GM10266 (cell line): ENCODE results near the gene RNF126.
A peak's percentile ranks its signal among the peaks of the same experiment; 100 is the strongest.

Experiments
- DNase-seq: peaks from one replicate; pipeline ENCODE4 v3.0.0; 2012; ENCODE audit errors: extremely low spot score
- CTCF ChIP-seq: IDR thresholded peaks from 2 replicates; pipeline ENCODE4 v1.5.1; 2012; ENCODE audit warnings: mild to moderate bottlenecking, low read depth; ENCODE audit not compliant: control insufficient read depth, insufficient read depth; ENCODE audit errors: missing control alignments

Gene RNF126

GRCh38 chr19:650121-650520 is 12.9 kb downstream of the RNF126 start:
- TF ChIP-seq CTCF, result no peak
- no peak for DNase-seq

GRCh38 chr19:648904-649801 is 13.9 kb downstream of the RNF126 start:
- TF ChIP-seq CTCF, result no peak
- peak; percentile 30 for DNase-seq

- DNase-seq, result peak; percentile 46
- TF ChIP-seq CTCF, result no peak
Measured at GRCh38 chr19:648305-648704, 14.7 kb downstream of the RNF126 start.

GRCh38 chr19:647566-648284 is 15.3 kb downstream of the RNF126 start:
- DNase-seq, result peak; percentile 58
- TF ChIP-seq CTCF, result no peak

DNA sequence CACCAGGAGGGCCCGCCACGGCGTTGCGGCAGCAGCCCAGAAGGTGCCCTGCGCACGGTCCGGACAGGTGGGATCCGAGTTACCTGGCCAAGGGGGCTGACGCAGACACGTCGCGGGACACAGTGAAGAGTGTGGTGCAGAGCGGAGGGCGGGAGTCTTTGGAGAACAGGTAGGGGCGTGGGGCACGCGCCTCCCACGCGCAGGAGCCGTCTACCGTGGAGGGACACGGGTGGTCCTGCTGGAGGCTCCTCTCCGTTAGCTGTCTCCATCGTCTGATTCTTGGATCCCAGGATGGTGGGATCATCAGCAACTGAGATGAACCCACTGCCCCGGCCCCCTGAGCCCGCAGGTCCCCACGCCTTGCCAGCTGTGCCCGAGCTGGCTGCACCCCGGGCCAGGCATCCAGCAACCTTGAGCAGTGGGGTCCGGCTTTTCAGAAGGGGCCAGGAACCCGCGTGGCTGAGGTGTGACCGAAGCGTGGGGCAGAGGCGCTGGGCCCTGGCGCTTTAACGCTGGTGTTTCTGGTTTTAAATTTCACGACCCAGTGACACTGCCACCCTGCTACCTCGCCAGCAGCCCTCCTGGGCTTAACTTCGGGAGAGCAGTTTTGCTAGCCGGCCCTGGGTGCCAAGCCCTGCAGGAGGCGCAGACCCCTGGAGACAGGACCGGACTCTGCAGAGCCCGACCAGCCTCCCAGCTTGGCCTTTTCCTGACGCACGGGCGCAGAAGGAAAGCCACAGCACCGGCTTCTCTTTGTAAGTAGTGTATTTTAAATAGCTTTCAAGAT is 16.0 kb downstream of the RNF126 start:
- DNase-seq, result peak; percentile 34
- TF ChIP-seq CTCF, result no peak

DNA sequence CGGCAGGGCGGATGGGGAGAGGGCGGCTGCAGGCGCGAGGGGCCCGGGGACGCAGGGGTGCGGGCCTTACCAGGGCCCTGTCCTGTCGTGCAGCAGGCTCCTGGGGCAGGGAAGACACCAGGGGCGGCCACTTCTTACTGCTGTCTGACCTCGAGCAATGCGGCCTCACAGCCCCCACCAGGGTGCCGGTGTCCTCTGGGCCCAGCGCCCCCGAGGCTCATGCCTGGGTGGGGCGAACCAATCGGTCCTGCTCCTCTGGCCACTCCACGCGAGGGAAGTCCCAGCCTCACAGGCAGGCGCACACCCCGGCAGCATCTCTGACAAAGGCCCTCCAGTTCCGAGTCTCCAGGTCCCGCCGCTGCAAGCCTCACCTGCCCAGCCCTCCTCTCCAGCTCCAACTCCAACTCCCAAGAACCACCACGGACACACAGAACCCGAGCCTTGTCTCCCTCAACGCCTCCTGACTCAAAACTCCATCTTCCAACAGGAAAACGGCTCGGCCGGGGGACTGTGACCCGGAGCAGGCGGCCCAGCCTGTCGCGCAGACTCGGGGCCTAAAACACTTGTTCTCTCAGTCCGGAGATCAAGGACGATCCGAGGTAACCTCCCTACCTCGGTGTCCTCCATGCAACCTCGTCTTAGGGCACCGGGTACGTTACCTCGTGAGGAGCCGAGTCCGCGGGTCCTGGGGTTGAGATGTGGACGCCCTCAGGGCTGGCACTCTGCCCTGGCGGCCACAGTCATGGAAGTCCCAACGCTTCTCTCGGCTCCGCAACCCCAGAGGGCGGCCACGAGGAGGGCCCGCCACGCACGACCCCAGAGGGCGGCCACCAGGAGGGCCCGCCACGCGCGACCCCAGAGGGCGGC is 16.9 kb downstream of the RNF126 start:
- peak; percentile 31 for DNase-seq
- TF ChIP-seq CTCF, result no peak
